Fibroblast of mammary gland (primary cell): ENCODE measurements around the gene ODF4.

Experiments used
- DNase-seq: peaks from one replicate; pipeline ENCODE4 v3.0.0-alpha.2; 2010; ENCODE audit warnings: low read depth
- H3K4me3 ChIP-seq: 2 replicates; pipeline ENCODE4 v1.5.1; 2011; ENCODE audit warnings: low read depth, mild to moderate bottlenecking, low read length, moderate library complexity; ENCODE audit not compliant: control insufficient read depth
- TF ChIP-seq, protein P1 (sequence below): conservative IDR thresholded peaks from 2 replicates; pipeline ENCODE4 v1.5.1; 2011; ENCODE audit warnings: low read depth, low read length, inconsistent platforms; ENCODE audit not compliant: control insufficient read depth, insufficient read depth

The ODF4 gene

GRCh38 chr17:8314797-8315763 is 24.6 kb upstream of the ODF4 start:
- TF ChIP-seq, protein P1, sequence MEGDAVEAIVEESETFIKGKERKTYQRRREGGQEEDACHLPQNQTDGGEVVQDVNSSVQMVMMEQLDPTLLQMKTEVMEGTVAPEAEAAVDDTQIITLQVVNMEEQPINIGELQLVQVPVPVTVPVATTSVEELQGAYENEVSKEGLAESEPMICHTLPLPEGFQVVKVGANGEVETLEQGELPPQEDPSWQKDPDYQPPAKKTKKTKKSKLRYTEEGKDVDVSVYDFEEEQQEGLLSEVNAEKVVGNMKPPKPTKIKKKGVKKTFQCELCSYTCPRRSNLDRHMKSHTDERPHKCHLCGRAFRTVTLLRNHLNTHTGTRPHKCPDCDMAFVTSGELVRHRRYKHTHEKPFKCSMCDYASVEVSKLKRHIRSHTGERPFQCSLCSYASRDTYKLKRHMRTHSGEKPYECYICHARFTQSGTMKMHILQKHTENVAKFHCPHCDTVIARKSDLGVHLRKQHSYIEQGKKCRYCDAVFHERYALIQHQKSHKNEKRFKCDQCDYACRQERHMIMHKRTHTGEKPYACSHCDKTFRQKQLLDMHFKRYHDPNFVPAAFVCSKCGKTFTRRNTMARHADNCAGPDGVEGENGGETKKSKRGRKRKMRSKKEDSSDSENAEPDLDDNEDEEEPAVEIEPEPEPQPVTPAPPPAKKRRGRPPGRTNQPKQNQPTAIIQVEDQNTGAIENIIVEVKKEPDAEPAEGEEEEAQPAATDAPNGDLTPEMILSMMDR, result no peak
- no peak overlapping the region for H3K4me3 ChIP-seq
- no peak for DNase-seq

- DNase-seq, result no peak
- TF ChIP-seq, protein P1, result no peak
- no peak overlapping the region for H3K4me3 ChIP-seq
These were observed 23.8 kb upstream of the ODF4 start for GRCh38 chr17:8315764-8316217.

GRCh38 chr17:8318010-8318935 is 21.4 kb upstream of the ODF4 start:
- TF ChIP-seq, protein P1, result no peak
- no peak for DNase-seq
- no peak overlapping the region for H3K4me3 ChIP-seq

- TF ChIP-seq, protein P1, result no peak
- no peak overlapping the region for H3K4me3 ChIP-seq
- DNase-seq, result no peak
These were observed 19.4 kb upstream of the ODF4 start for GRCh38 chr17:8320262-8320661.

GRCh38 chr17:8320990-8321389 is 18.6 kb upstream of the ODF4 start:
- no peak overlapping the region for H3K4me3 ChIP-seq
- no peak for DNase-seq
- TF ChIP-seq, protein P1, result no peak

DNA sequence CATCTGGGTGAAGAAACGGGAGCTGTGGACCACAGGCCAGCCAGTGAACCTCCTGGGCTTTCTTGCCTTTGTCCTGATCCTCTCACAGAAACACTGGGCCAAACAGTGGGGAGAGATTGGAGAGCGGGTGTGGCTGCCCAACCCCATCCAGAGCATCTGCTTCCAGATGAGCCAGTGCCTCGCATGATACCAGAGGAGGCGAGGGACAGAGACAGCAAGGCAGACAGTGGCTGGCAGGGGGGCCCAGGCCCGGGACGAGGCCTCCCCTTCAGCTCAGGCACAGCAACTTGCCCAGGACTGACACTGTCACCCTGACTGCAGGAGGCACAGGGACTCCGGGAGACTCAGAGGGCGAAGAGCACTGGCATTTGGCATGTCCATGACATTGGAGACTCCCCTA is 17.6 kb upstream of the ODF4 start:
- H3K4me3 ChIP-seq, result no peak overlapping the region
- no peak for DNase-seq
- TF ChIP-seq, protein P1, result no peak
